HFF-Myc (cell line): ENCODE measurements around the gene PROSER1.

ENCODE experiments used
- DNase-seq: peaks from one replicate; pipeline ENCODE4 v3.0.0-alpha.2; 2011; ENCODE audit warnings: low read depth; ENCODE audit errors: extremely low read depth
- H3K4me3 ChIP-seq: replicated peaks from 2 replicates; pipeline ENCODE4 v1.5.1; 2011; ENCODE audit warnings: low read depth, mild to moderate bottlenecking, control low read depth, low read length
- TF ChIP-seq, protein P1 (sequence below): IDR thresholded peaks from 2 replicates; pipeline ENCODE4 v1.5.1; 2012; ENCODE audit warnings: mild to moderate bottlenecking, low read depth, low read length, control low read depth; ENCODE audit errors: missing control alignments

The PROSER1 gene

DNA sequence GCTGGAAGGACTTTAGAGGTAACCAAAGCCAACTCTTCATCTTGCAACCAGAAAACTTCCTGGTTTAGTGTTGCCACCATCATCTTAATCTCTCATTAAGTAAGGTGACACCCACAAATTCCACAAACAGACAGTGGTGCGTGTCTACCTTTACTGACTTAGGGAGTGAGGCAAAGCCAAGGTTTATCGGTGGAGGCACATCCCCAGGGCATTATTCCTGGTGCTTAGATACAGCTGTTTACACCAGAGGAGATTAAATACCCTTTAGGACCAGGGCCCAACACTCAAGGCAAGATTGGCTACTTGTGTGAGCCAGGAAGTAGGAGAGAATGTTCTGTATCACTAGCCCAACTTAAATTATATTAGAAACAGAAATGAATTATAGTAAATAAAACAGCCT, 56.8 kb downstream of the PROSER1 start:
- DNase-seq, result no peak
- TF ChIP-seq, protein P1, sequence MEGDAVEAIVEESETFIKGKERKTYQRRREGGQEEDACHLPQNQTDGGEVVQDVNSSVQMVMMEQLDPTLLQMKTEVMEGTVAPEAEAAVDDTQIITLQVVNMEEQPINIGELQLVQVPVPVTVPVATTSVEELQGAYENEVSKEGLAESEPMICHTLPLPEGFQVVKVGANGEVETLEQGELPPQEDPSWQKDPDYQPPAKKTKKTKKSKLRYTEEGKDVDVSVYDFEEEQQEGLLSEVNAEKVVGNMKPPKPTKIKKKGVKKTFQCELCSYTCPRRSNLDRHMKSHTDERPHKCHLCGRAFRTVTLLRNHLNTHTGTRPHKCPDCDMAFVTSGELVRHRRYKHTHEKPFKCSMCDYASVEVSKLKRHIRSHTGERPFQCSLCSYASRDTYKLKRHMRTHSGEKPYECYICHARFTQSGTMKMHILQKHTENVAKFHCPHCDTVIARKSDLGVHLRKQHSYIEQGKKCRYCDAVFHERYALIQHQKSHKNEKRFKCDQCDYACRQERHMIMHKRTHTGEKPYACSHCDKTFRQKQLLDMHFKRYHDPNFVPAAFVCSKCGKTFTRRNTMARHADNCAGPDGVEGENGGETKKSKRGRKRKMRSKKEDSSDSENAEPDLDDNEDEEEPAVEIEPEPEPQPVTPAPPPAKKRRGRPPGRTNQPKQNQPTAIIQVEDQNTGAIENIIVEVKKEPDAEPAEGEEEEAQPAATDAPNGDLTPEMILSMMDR, result no peak
- H3K4me3 ChIP-seq, result no peak overlapping the region

DNA sequence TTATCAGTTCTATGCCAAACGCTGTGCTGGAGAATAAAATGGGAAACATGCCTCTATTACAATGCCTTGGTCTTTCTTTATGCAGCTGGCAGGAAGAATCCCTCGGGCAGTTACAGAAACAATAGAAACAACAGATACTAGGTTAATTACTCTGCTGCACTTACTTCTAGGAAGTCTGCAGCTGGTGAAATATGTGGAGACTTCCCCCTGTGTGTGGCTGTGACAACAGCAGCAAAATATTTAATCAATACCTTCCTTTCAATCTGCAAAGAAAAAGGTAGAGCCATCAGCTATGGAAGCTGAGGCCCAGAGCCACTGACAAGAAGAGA, 57.2 kb downstream of the PROSER1 start:
- TF ChIP-seq, protein P1, result no peak
- no peak overlapping the region for H3K4me3 ChIP-seq
- DNase-seq, result no peak

DNA sequence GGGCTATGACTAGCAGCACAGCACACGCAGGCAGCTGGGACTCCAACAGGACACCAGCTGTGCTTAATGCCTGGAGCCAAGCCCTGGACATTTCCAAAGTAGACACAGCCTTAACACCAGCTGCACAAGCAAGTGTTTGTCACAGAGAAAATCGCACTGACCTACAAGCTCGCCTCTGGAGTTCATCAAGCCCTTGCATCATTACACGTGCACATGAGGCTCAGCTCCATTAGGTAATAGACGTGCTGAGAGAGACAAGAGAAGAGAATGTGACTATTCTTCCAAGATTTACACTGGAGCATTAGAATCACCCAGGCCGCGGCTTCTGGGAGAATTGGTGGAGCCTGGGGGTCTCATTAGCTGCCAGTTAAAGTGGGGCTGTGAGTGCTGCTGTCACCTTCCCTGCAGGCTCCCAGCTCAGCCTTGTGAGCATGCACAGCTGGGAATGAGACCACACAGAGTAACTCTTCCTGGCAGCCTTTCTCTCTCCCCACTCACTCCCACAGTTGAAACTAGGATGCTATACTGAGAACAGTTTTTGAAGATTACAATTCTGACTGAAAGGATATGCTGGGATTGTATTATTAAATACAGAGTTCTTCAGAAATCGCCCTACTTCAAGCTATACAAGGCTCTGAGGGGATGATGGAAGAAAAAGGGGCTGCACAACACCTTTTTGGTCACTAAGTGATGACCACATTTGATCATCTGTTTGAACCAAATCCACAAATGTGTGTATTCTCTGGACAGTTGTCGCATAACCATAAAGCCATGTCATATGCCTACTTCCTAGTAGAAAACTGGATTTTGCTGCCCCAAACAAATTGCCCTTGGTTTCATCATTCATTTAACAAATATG, 57.8 kb downstream of the PROSER1 start:
- H3K4me3 ChIP-seq, result no peak overlapping the region
- DNase-seq, result no peak
- TF ChIP-seq, protein P1, result no peak

DNA sequence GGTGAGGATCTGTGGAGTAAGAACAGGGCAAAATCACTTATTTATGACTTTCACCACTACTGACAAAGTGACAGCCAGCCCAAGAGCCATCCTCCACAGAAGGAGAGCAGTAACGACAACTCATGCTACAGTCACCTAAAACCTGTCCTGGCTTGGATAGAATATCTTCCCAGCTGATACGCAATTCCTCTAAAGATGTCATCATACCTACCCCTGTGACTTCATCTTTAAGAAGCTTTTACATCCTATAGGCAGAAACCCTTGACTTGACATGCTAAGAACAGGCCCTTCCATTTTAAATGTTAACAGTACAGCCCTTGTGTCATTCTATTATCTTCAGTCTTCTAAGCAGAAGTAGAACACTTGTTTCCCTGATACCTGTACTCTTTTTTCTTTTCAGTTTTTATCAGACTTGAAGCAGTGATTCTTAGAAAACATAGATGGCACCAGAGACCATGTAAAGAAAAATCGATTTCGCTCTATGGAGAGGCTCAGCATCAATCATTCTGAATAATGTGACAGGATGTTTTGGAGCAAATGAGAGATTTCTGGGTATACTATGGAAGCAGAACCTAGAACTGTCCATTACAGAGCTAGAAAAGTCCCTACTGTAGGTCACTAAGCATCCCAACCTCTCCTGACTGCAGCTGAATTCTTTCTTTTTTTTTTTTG, 67.4 kb downstream of the PROSER1 start:
- DNase-seq, result no peak
- H3K4me3 ChIP-seq, result no peak overlapping the region
- TF ChIP-seq, protein P1, result no peak

DNA sequence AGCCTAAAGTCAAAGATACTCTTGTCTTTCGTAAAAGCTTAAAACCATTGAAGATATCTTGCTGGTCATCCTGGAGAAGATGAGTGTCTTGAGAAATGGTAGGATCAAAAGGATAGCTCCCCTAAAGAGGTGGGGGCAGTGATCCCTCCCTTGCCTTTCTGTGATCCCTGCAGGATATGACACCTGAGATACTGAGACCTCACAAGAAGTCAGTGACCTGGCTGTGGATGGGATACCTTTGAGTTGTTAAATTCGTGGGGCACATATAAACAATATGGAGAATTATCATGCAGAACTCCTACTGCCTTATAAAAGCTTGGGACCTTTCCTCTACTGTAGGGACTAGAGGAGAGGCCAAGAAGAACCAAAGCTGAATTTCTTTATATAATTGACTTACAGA, 68.7 kb downstream of the PROSER1 start:
- no peak overlapping the region for H3K4me3 ChIP-seq
- TF ChIP-seq, protein P1, result no peak
- no peak for DNase-seq

DNA sequence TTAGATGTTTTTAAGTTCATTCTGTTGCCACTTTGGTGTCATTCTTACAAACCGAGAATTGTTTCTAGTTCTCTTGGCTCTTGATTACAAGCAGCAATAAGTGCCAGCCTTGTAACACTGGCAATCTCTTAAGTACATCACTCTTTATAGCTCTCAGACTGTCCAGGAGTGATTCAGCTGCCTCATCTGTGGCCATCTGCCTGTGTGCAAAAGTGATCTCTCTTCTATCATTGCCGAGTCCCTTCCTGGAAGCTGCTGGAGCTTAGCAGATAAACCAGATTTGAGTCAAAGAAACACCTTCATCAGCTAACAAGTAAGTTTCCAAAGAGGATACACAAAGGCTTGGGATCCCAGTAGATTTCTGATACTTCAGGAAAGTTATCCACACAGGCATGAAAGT, 70.4 kb downstream of the PROSER1 start:
- TF ChIP-seq, protein P1, result no peak
- no peak overlapping the region for H3K4me3 ChIP-seq
- DNase-seq, result no peak

DNA sequence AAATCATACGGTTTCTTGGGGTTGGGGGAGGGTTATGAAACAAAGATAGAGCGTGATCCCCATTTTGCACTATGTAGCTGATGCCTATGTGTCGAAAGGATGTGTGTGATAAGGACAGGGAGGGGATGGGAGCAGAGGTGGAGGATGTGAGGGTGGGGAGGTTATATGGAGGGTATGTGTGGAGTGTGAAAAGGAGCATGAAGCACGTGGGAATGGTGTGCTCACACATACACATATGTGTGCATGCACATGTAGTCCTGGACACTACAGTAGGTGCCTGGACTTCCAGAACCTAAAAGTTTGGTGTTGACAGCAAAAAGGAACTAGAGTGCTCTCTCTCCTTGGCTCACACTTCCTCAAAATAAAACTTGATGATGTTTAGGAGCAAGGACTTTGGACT, 72.6 kb downstream of the PROSER1 start:
- DNase-seq, result no peak
- TF ChIP-seq, protein P1, result no peak
- no peak overlapping the region for H3K4me3 ChIP-seq
